Activated CD4-positive, alpha-beta T cell treated with anti-CD3 and anti-CD28 coated beads, Interleukin-2, amount 50 U/mL, for 24 hours (primary cell): ENCODE results near the gene TYMP.
"Not testable (repeated sequence)": the region's sequence is repeated elsewhere in the genome, so short reads cannot be mapped to it uniquely, and the experiment has no call there.

Source experiments
- DNase-seq, 2 donors: peaks; one replicate each; pipeline ENCODE4 v3.0.0-alpha.2; 2020; ENCODE audit warnings: low read depth in 1 of 2, low spot score in 1 of 2

TYMP gene

GRCh38 chr22:50524676-50525103 is 5.1 kb downstream of the TYMP start:
- DNase-seq, result no peak

GRCh38 chr22:50523806-50524675 is 5.8 kb downstream of the TYMP start:
- DNase-seq, result no peak

- no peak for DNase-seq
Observed at GRCh38 chr22:50523458-50523805, 6.4 kb downstream of the TYMP start.

GRCh38 chr22:50522806-50523438 is 6.9 kb downstream of the TYMP start:
- no peak for DNase-seq

- no peak for DNase-seq
Observed at GRCh38 chr22:50522208-50522805, 7.5 kb downstream of the TYMP start.

- DNase-seq, result no peak
Observed at GRCh38 chr22:50521710-50522109, 8.1 kb downstream of the TYMP start.

- DNase-seq, result no peak
Observed at GRCh38 chr22:50520826-50521453, 8.9 kb downstream of the TYMP start.

GRCh38 chr22:50520184-50520583 is 9.6 kb downstream of the TYMP start:
- DNase-seq, result not testable (repeated sequence)

GRCh38 chr22:50519151-50519550 is 10.7 kb downstream of the TYMP start:
- no peak for DNase-seq

- DNase-seq, result no peak
Observed at GRCh38 chr22:50518606-50519005, 11.2 kb downstream of the TYMP start.

GRCh38 chr22:50517495-50518260 is 12.1 kb downstream of the TYMP start:
- no peak for DNase-seq

GRCh38 chr22:50516891-50517290 is 12.9 kb downstream of the TYMP start:
- DNase-seq, result no peak

- DNase-seq, result no peak
Observed at GRCh38 chr22:50516068-50516467, 13.7 kb downstream of the TYMP start.

GRCh38 chr22:50513175-50513574 is 16.6 kb downstream of the TYMP start:
- DNase-seq, result no peak

- DNase-seq, result no peak
Observed at GRCh38 chr22:50508897-50509296, 20.9 kb downstream of the TYMP start.

GRCh38 chr22:50507991-50508884 is 21.6 kb downstream of the TYMP start, which contains the start of gene NCAPH2:
TSS of gene NCAPH2 (plus strand) at chr22:50508224. CDS start at chr22:50508338, 114 bp downstream.
- peak; percentile 96 to 98 for DNase-seq

GRCh38 chr22:50507421-50507990 is 22.3 kb downstream of the TYMP start, which contains the start of gene LMF2:
TSS of gene LMF2 (minus strand) at chr22:50507702. CDS start at chr22:50507675, 27 bp downstream.
- peak; percentile 87 to 91 for DNase-seq

GRCh38 chr22:50506611-50507420 is 23.0 kb downstream of the TYMP start:
- no peak for DNase-seq
